HepG2 (cell line): ENCODE measurements around the gene PHACTR3.

Experiments
- EHMT2 ChIP-seq: fragments of 200-600 bp; sonication (generic); IDR thresholded peaks from 2 replicates; pipeline ENCODE4 v1.7.0; 2017; ENCODE audit warnings: antibody characterized with exemption, low read depth, low read length, borderline replicate concordance
- FOXP4 ChIP-seq: sonication (generic); formaldehyde crosslinking; IDR thresholded peaks from 2 replicates; pipeline ENCODE4 v1.4.0; 2020; ENCODE audit warnings: missing genetic modification reagents
- HDAC1 ChIP-seq: sonication (generic); formaldehyde crosslinking; IDR thresholded peaks from 2 replicates; pipeline ENCODE4 v1.5.1; 2020; ENCODE audit warnings: mild to moderate bottlenecking, missing genetic modification reagents
- HIVEP1 ChIP-seq: sonication (generic); formaldehyde crosslinking; IDR thresholded peaks from 2 replicates; pipeline ENCODE4 v1.4.0; 2020; ENCODE audit warnings: mild to moderate bottlenecking, missing genetic modification reagents
- HOXA9 ChIP-seq: sonication (generic); formaldehyde crosslinking; IDR thresholded peaks from 2 replicates; pipeline ENCODE4 v1.8.1; 2022; ENCODE audit warnings: missing genetic modification reagents, mild to moderate bottlenecking, moderate library complexity, borderline replicate concordance
- JUN ChIP-seq: sonication (generic); formaldehyde crosslinking; IDR thresholded peaks from 2 replicates; pipeline ENCODE4 v1.4.0; 2020; ENCODE audit warnings: mild to moderate bottlenecking, missing genetic modification reagents
- KLF15 ChIP-seq: sonication (generic); formaldehyde crosslinking; IDR thresholded peaks from 2 replicates; pipeline ENCODE4 v1.8.1; 2023; ENCODE audit warnings: borderline replicate concordance, mild to moderate bottlenecking, inconsistent platforms, missing genetic modification reagents, mixed read lengths
- MEIS2 ChIP-seq: sonication (generic); formaldehyde crosslinking; IDR thresholded peaks from 2 replicates; pipeline ENCODE4 v1.9.0; 2021; ENCODE audit warnings: mild to moderate bottlenecking, missing genetic modification reagents
- NFYB ChIP-seq: sonication (generic); formaldehyde crosslinking; IDR thresholded peaks from 2 replicates; pipeline ENCODE4 v1.4.0; 2020; ENCODE audit warnings: missing genetic modification reagents
- PCBP1 ChIP-seq: fragments of 200-400 bp; formaldehyde crosslinking; IDR thresholded peaks from 2 replicates; pipeline ENCODE4 v1.6.1; 2017; ENCODE audit warnings: mild to moderate bottlenecking, low read depth, low read length, borderline replicate concordance
- PRDM15 ChIP-seq: sonication (generic); formaldehyde crosslinking; IDR thresholded peaks from 2 replicates; pipeline ENCODE4 v1.4.0; 2020; ENCODE audit warnings: missing genetic modification reagents
- SMC3 ChIP-seq: IDR thresholded peaks from 2 replicates; pipeline ENCODE4 v1.6.1; 2011; ENCODE audit warnings: low read length, improper control_type of control experiment
- TSC22D2 ChIP-seq: sonication (generic); formaldehyde crosslinking; IDR thresholded peaks from 2 replicates; pipeline ENCODE4 v1.5.1; 2020; ENCODE audit warnings: missing genetic modification reagents, mild to moderate bottlenecking, borderline replicate concordance
- ZZZ3 ChIP-seq: sonication (generic); formaldehyde crosslinking; IDR thresholded peaks from 2 replicates; pipeline ENCODE4 v1.4.0; 2020; ENCODE audit warnings: missing genetic modification reagents, mild to moderate bottlenecking, borderline replicate concordance

GRCh38 chr20:59588236-59588855 lies 16.0 kb upstream of the PHACTR3 start:
- TF ChIP-seq SMC3 (no peak), HIVEP1 (CRISPR knock-in tag) (no peak), EHMT2 (no peak), FOXP4 (CRISPR knock-in tag) (no peak), MEIS2 (CRISPR knock-in tag) (no peak), HDAC1 (no peak), KLF15 (CRISPR knock-in tag) (no peak), JUN (CRISPR knock-in tag) (no peak), HOXA9 (CRISPR knock-in tag) (no peak), PCBP1 (no peak), TSC22D2 (no peak), ZZZ3 (CRISPR knock-in tag) (no peak), PRDM15 (CRISPR knock-in tag) (no peak), NFYB (CRISPR knock-in tag) (no peak)
